Measurements from ENCODE around the gene SUPT20HL1.

GRCh38 chrX:24335871-24336270 lies 24.6 kb upstream of the SUPT20HL1 start:
- TF ChIP-seq EZH2 (IDR thresholded peaks at IDR 0.05; ENCODE audit: insufficient read depth, poor library complexity, severe bottlenecking) (no peak), EZH2phosphoT487 (IDR thresholded peaks at IDR 0.05; ENCODE audit: insufficient read depth, low read depth) (no peak)

Measured in GM23248 (cell line).